Suppressor macrophage treated with lipopolysaccharide for 1 hour (primary cell): ENCODE measurements around the gene MRPS18A.

Experiments
- DNase-seq, 3 donors: peaks; one replicate each; pipeline ENCODE4 v3.0.0-alpha.2; 2020 to 2022

Gene MRPS18A

DNA sequence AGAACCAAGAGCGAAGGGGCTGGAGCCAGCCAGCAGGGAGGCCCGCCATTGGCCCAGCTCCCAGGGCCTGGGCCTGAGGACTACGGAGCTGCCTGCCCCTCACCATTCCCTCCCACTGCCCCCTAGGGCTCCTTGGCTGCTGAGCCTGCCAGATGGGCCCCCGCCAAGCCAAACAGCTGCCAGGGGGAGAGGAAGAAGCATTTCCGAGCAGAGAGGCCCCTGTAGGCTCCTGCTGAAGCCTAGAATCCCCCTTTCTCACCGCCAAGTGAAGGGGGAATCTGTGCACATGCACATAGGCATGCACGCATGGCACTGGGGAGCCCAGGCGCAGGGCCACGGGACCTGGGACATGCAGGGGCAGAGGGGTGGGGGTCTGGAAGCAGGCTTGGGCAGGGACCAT lies 28.5 kb upstream of the MRPS18A start:
- DNase-seq = no peak

DNA sequence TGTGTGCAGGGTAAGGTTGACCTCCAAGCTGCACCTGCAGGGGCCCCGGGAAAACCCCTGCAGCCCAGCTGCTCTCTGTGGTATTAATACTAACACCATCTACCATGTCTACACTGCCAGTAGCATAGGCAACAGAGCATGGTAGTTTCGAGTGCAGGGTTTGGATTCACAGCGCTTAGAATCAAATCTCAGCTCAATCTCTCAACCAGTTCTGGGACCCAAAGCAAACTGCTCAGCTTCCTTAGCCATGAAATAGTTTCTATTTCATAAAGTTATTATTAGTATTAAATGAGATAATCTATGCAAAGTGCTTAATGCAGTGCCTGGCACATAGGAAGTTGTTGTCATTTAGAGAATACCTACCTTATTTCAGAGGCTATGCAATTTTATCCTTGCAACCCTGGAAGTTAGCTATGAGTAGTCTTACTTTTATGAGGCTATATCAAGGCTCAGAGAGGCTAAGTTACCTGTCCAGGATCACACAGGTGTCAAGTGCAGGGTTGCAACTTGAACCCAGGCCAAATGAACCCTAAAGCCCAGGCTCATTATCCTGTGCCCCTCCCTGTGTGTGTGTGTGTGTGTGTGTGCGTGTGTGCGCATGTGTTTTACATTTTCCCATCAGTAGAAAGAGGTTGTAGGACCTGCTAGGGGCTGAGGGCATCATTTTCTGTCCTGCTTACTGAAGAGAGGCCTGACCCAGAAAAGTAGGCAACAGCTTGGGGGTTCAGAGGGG lies 27.6 kb upstream of the MRPS18A start:
- DNase-seq = no peak

DNA sequence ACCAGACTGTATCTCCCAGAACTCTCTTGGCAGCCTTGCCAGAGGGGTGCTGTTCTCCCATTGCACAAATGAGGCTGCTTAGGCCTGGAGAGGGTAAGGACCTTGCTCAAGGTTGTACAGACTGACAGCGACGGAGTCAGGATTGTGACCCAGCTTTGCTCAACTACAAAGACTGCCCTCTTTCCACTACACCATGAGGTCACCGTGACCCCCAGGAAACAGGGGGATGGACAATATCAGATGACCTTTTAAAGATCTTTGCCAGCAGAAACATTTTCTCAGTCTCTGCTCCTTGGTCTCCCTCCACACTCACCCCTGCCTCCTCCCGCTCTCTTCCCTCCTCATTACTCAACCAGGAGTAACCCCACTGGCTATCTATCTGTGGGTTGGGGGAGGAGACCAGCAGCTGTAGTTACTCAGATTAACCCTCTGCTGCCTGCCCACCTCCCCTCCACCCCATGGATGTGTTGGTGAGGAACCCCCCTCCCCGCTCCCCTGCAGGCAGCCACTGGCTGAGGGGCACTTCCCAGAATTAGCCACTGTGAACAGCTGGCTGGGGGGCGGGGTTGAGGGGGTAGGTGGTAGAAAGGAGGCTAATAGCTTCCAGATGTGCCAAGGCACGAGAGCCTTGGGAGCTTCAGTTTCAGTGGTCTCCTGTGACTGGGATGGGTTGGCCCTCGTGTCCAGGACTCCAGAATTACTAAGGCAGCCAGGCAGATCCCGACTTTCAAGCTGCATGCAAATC lies 26.9 kb upstream of the MRPS18A start:
- no peak for DNase-seq

DNA sequence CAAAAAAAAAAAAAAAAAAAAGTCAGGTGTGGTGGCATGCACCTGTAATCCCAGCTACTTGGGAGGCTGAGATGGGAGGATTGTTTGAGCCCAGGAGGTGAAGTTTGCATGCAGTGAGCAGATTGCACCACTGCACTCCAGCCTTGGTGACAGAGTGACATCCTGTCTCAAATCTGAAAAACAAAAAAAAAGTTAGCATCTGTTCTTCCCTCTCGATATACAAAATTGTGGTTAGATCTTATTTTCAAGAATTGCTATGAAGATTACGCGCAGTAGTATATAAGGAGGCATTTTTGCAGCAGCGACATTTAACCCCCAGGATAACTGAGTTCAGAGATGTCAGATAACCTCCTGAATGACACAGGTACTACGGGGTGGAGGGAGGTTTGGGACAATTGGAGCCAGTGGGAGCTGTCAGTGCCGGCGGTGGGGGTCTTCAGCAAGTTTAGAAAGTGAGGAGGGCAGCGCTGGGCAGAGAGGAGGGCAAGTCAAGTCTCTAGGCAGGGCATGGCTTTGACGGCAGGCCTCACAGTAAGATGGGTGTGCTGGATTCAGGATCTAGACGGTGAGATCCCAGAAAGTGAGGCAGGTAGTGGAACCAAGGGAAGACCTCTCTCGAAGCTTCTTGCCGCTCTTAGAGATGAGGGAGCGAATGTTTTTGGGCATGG lies 26.2 kb upstream of the MRPS18A start:
- no peak for DNase-seq

DNA sequence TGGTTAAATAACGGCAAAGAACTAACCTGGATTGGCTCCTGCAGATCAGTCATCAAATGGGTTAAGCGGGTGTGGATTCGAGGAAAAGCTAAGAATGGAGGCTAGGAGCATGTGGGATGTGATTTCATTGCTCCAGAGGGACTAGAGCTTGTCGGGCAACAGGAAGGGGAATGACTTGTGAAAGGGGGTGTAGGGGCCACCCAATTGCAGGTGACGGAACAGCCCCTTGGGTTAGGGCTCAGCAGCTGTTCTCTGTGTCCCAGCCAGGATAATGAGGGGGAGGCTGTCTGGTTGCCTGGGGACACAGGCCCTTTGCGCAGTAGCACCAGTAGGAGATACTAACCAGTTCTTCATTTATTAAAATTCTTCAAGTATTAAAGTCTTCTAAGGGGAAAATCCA lies 25.0 kb upstream of the MRPS18A start:
- DNase-seq = peak in 2 of 3 donors; percentile 22 to 40

DNA sequence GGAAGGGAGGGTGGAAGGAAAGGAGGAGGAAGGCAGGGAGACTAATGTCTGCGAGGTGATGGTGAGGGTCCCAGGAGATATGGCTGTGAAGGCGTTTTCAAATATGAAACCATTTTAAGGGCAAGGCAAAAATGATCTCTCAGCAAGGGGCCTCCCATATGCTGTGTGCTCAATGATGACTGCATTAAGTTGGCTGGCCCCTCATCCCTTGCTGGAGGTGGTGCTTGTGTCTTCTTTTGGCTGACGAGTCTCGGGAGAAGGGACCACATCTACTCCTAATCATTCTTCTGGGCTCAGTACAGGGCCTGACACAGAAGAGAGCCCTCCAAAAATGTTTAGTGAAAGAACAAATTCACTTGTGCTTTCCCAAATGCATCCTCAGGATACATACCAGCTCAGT lies 23.0 kb upstream of the MRPS18A start:
- no peak for DNase-seq

DNA sequence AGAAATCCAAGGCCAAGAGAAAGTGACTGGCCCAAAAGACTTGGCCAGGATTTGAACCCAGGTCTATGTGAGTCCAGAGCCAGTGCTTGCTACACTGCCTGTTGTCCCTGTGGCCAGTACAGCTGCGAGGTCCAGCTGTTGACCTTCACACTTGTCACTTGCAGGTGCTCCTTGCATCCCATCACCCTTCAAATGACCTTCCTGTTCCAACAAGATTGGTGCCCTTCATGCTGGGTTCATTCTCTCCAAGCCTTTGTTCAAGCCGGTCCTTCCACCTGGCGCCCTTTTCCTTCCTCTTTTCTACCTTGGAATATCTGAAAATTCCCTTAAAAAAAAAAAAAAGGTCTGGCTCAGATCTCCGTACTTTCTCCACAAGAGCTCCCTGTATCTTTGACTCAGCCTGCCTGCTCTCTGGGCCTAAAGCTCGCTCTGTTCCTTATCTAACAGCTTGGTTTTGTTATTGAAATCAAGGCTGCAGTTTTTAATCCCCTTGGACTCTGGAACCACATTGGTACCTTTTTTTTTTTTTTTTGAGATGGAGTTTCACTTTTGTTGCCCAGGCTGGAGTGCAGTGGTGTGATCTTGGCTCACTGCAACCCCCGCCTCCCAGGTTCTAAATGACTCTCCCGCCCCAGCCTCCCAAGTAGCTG lies 22.2 kb upstream of the MRPS18A start:
- DNase-seq = no peak

DNA sequence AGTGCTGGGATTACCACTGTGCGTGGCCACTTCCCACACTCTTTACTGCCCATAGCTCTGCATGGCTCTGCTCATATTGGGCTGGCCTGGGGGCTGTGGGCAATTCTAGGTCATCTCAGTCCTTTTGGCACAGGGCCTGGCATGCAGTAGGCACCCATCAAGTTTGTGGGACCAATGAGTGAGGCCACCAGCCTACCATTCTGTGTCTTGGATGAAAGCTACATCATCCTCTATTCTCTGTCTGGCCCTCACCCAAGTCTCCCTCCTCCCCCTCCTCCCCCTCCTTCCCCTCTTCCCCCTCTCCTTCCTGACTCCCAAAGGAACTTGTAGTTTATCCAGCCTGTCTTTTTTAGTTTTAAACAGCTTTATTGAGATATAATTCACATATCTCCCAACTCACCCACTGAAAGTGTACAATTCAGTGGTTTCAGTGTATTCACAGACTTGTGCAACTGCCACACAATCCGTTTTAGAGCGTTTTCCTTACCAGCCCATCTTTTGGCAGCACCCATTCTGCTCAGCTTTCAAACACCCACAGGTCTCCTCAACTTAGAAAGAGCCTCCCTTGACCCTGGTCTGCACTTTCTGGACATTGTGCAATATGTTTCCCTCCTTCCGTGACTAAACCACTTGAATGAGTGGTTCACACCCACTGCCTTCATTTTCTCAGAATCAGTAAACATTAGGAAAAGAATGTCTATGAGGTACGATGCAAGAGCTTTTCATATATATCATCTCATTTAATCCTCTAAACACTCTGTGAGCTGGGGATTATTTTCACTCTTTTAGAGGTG lies 21.5 kb upstream of the MRPS18A start:
- peak; percentile 84 to 96 (median 93) for DNase-seq

DNA sequence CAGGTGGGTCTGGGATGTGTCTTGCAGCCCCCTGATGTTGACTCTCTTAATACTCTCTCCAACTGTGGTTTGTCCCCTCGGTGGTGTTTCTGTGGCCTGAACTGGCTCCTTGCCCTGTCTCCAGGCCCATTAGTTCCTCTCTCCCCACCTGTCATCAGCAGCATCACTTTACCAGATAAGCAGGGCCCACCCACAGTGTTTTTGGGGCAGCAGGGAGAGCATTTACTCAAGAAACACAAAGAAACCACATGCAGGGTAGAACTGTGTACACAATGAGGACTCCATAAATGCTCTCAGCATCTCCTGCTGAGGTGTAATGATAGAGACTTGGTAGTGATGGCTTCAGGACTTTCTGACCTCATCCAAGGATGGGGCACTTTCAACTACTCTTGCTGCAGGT lies 20.2 kb upstream of the MRPS18A start:
- no peak for DNase-seq

DNA sequence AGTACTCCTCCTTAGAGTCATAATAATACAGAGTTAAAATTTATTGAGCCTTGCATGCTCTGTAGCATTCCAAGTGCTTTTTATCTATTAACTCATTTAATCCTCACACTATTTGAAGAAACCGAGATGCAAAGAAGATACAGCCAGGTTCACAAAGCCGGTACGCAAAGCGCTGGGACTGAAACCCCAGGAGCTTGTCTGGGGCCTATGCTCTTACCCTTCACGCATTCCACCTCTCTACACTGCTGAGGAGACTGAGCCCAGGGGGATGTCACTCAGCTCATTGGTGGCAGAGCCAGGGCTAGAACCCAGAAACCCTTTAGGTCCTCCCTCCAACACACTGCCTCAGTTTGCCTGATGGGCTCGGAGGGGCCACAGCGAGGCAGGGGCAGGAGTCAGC lies 19.7 kb upstream of the MRPS18A start:
- no peak for DNase-seq

DNA sequence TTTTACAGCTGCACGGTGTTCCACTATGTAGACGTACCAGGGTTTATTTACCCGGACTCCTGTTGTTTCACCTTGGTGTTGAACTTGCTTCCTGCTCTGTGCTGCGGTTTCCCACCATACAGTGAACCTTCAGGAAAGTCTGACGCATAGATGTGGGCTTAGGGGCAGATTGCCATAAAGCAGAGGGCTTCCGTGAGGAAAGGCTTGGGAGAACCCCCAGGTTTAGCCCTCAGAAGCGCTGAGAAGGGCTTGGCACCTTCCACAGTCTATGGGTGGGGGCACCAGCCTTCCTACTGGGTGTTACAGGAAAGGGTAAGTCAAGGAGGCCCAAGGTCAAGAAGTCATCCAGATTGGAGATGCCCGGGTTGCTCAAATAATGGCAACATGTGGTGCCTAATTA lies 19.2 kb upstream of the MRPS18A start:
- DNase-seq = no peak

DNA sequence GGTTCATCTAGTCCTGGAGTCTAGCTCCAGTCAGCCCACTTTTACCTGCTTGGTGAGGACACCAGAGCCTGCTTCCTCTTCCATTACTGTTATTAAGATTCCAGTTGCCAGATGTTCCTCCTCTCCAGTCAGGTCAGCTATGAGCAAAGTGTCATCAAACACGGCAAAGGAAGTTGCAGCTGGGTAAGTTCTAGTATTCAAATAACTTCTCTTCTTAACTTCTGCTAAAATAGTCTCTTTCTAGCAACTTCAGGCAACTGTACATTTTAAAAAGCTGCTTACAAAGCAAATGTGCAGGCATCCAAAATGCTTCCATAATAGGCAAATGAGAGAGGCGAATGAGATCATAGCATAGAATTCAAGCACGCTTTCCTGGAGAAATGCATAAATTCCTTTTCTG lies 18.4 kb upstream of the MRPS18A start:
- peak; percentile 60 to 87 (median 81) for DNase-seq

DNA sequence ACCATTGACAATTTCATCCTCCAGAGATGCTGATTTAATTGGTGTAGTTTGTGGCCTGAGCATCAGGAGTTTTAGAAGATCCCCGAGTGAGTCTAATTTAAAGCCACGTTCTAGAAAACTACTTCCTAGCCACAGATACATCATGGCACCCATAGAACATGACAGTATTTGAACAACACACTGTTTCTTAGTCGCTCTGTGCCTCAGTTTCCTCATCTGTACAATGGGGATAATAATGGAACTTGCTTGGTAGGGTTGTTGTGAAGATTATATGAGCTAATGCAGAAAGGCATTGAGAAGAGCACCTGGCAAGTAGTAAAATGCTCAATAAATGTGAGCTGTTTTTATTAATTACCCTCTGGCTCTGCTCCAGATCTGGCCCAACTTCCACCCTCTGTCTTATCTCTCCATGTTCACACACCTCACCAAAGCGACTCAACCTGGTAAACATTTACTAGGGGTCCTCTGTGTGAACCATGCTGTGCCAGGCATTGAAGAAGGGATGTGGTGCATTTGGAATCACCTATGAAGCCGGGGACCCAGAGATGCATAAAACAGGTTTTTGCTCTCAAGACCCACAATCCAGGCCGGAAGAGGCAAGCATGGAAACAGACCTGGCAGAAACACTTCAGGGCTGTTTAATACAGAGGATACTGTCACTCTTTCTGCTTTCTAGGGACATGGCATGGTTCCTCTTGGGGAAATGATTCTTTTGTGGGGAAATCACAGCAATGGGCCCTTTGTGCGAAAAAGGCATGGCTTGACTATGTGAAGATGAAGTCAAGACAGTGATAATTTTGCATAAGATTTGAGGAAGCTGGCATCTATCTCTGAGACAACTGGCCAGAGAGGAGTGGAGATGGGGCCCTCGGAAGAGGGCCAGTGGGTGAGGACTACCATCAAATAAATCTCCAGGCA lies 16.2 kb upstream of the MRPS18A start:
- peak; percentile 75 to 92 (median 87) for DNase-seq

DNA sequence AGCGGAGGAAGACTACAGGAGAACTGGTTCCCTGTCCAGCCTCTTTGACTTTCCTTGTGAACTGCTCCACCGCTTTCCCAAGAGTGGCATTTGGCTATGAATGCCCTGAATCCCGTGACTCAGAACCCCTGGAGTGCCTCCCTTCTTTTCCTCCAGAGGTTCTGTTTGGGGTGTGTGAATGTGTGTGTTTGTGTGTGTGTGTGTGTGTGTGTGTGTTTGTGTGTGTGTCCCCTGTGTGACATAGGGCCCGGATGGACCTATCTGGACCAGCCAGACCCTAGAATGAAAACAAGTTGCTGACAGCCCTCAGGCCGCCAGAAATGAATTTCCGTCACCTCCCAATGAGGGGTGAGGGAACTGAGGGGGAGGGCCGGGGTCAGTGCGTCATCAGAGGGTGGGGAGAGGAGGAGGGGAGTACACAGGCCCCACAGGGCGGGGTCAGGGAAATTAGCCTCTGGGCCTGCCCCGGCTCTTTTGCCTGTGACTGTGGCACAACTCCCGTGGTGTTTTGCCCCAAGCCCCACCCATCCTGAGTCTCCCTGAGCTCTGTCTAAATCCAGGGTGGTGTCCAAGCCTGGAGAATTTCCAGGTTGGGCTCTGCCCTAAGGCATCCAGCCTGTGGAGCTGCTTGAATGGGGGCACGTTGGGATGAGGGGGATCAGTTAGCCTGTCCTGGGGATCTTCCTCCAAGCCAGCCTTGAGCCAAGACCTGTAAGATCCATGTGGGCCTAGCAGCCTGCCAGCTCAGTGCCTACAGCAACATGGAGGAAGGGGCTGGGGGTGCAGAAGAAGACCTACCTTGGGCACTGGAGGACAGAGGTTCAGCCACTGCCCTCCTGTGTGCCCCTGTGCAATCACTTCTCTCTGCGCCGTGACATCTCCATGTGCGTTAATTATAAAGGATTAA lies 15.2 kb upstream of the MRPS18A start:
- DNase-seq = peak; percentile 89 to 95 (median 93)

DNA sequence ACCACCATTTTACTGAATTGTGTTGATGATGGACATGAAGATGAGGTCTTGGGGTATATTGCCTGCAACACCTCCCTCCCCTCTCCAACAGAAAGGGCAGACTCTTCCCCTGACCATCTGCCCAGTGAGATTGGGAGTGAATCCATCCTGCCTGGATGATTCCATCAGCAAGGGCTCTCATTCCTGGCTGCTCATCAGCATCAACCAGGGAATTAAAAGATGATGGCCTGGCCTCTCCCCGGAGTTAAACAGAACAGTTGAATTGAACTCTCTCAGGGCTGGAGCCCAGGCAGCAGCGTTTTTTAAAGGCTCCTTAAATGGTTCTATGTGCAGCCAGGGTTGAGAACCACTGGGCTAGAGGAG lies 14.6 kb upstream of the MRPS18A start:
- DNase-seq = no peak

DNA sequence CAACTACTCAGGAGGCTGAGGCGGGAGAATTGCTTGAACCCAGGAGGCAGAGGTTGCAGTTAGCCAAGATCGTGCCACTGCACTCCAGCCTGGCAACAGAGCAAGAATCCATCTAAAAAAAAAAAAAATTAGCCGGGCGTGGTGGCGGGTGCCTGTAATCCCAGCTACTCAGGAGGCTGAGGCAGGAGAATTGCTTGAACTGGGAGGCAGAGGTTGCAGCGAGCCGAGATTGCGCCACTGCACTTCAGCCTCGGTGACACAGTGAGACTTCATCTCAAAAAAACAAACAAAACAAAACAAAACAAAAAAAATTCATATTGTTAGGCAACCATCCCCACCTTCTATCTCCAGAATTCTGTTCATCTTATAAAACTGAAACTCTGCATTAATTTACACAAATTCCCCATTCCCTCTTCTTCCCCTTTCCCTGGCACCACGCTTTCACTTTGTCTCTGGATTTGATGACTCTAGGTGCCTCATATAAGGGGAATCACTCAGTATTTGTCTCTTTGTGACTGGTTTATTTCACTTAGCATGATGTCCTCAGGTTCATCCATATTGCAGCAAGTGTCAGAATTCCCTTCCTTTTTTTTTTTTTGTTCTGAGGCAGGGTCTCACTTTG lies 13.5 kb upstream of the MRPS18A start:
- DNase-seq = peak; percentile 74 to 89 (median 84)

DNA sequence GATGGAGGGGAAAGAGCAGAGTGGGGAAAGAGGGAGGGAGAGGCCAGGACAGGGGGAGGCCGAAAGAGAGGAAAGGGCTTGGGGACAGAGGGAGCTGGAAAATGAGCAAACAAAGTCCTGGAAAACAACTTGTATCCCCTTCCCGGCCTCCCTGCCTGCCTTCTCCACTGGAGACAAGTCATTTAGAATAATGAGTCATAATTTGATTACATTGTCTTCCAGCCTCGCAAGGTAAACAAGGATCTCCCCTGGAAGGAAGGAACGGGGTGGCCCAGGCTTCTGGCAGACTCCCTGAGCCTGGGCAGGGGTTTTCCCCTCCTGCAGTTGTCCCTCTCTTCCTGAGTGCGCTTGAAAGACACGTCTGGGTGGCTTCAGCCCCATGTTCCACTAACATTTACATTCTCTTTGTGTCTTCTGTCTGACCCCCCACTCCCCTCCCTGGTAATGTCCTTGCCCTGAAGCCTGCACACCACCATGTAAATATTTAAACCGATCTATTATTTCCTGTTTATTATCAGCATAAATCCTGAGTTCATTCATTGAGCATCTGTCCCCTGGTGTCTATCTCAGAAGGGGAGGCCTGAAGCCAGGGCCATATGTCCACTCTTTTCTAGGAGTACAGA lies 12.1 kb upstream of the MRPS18A start:
- DNase-seq = no peak

DNA sequence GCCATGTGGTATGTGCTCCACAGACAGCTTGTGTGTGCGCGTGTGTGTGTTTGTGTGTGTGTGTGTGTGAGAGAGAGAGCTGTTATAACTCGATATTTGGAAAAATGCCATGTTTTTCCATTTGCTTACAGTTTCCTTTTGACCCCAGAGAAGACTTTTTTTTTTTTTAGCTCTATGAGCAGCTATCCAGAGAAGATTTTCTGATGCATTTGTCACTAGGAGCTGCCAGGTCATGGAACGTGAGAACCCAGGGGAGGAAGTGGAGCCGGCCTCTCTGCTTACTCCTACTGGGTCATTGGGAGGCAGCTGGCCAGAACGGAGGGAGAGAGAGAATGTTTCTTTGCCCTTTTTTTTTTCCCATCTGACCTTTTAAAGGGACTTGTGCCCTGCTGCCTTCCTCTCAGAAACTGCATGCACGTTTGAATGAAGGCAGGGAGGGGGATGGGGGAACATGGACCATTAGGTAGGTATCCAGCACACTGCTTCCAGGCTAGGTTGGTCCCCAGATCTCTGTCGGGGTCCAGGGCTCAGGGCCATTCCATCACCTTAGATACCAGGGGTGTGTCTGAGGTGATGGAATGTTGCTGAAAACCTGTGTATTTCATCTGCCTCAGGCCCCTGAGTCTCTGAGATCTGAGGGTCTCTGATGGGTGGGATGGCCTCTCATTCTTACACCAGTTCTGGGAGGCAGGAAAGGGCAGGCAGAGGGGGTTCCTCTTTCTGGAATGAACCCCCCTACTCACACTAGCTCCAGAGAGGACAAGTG lies 11.2 kb upstream of the MRPS18A start:
- peak in 1 of 3 donors; percentile 24 for DNase-seq

DNA sequence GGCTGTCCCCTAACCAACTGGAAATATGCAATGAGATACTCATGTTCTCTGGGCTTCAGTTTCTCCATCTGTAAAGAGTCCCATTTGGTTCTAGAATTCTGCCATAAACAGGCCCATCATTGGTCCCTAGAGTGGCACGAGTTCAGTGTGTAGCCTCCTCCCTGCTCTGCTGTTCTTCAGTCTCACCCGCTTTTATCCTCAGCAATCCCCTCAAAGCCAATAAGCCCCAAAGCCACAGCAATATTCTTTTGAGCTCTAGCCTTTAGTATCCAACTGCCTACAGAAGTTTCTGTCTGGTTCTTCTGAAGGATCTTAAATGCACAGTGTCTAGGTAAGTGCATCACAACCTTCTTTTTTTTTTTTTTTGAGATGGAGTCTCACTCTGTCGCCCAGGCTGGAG lies 9.8 kb upstream of the MRPS18A start:
- no peak for DNase-seq
